Tongue (tissue), 2 donors: ENCODE data around the gene MAP7D1. TPM values are rescaled to one million over a fixed set of nuclear protein-coding genes. Genes with fewer than 3 reads are reported as not detected.
"Not testable (repeated sequence)": the region's sequence is repeated elsewhere in the genome, so short reads cannot be mapped to it uniquely, and the experiment has no call there.

Experiments used
- DNase-seq: peaks from one replicate; pipeline ENCODE4 v3.0.0-alpha.2; 2015
- total RNA-seq: library from RNA; depleted of rRNA; stranded (reverse); fragments of >200 nt; gene quantifications from one replicate; pipeline ENCODE4 v1.2.3, GENCODE V29; 2014

Gene MAP7D1
- total RNA-seq, 1 donor from 2014 or later = 134 TPM

DNA sequence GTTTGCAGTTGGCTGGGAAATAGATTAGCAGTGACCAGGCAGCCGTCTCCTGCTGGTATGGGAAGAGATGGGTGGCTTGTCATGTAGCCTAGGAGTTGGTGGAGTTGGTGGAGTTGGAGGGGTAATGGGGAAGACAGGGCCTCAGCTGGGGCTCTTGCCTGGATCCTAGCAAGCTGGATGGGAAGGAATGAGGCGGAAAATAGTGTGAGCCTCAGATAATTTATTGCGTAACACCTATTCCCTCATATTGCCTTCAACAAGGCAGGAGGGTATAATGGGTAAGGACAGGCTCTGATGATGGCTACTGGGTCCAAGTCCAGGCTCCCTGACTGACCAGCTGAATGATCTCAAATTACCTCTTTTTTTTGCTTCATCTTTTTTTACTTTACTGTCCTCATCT is 12.6 kb downstream of the MAP7D1 start:
- no peak for DNase-seq

DNA sequence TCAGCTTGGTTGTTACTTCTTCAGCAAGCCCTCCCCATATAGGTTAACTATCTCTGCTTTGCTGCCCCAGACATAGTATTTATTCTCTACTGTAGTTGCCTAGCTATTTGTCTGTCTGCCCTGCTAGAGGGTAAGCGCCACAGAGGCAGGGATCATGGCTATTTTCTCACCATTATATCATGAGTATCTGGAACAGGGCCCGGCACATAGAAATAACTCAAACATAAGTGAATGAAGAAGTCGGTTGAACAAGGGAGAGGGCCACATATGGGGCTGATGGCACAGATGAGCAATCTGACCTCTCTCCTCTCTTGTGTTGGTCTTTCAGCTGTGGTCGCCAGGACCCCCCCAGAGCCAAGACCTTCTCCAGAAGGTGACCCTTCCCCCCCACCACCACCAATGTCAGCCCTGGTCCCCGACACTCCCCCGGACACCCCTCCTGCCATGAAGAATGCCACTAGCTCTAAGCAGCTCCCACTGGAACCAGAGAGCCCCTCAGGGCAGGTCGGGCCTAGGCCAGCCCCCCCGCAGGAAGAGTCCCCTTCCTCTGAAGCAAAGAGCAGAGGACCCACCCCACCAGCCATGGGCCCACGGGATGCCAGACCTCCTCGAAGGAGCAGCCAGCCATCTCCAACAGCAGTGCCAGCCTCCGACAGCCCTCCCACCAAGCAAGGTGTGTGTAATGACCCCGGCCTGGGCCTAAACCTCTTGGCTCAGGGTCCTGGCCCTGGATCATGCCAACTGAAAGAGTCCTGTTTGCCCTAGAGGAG is 14.9 kb downstream of the MAP7D1 start:
- no peak for DNase-seq

GRCh38 chr1:36172017-36172747 is 16.2 kb downstream of the MAP7D1 start:
- no peak for DNase-seq

DNA sequence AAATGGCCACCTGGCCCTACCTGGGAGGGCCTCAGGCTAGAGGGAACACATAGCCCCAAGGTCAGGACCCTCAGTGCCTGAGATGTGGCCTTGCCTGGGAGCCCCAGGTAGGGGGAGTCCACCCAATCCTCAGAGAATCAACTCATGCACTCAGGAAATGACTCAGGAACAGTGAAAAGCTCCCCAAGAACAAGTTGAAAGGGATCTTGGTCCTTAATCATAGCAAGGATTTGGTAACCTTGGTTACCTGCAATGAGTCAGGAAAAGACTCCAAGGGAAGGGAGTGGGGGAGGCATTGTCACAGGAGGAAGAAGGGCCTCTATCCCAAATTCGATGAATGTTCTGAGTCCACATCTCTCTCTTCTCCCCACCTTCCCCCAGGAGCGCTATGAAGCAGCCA is 17.0 kb downstream of the MAP7D1 start:
- no peak for DNase-seq

DNA sequence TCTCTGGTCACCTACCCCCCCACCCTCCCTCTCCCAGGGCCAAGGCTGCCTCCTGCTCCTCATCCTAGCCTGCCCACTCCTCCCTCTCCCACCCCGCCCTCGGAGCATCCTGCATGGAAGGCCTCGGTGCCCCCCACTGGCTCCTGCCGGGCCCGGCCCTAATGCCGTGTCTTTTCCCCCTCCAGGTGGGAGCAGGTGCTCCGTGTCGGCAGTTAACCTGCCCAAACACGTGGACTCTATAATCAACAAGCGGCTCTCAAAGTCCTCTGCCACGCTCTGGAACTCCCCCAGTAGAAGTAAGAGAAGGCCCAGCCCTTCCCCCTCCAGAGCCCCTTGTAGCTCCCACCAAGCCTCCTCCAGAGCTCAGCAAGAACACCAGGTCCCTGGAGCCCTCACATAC is 18.8 kb downstream of the MAP7D1 start:
- DNase-seq = no peak

DNA sequence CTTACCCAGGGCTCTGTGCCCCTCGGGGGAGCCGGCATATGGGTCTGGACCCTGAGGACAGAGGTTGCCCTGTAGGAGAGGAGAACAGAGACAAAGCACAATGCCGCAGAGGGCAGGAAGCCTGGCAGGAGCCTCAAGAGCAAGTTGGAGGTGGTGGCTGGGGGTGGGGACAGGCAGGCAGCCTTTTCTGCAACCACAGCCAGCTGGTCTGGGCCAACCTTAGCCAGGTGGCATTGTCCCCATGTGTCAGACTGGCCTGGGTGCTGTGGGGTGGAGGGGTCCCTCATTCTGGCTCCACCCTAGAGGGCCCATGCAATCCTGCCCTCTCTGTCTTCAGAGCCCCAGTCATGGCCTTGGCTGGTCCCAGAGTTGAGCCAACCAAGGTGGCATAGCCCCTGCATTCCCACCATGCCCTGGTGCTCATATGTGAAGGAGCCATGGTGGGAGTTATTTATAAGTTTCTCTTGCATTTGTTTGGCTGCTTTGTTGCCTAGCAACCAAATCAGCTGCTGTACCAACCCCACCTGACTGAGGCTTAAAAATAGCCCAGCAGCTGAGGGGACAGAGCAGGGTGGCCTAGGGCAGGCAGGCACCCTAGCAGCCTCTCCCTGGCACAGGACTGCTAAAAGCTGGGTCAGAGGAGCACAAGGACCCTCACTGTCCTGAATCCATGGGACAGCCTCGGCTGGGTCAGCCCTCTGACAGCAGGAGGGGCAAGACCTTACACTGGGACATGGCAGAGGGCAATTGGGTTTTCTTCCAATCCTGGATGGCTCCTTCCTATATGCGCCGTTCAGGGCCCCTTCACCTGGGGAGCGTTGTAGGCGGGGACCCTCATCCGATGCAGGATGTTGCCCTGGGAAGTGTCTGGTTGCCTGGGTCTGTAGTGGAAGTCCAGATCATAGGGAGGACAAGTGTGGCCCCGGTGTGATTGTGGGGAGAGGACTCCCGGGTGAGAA is 19.5 kb downstream of the MAP7D1 start:
- DNase-seq = peak; percentile 90

- no peak for DNase-seq
These were observed 20.4 kb downstream of the MAP7D1 start for GRCh38 chr1:36176106-36176949.

GRCh38 chr1:36177589-36178431 is 21.9 kb downstream of the MAP7D1 start:
- no peak for DNase-seq

GRCh38 chr1:36178471-36179219 is 22.7 kb downstream of the MAP7D1 start:
- peak; percentile 62 for DNase-seq

GRCh38 chr1:36179220-36179600 is 23.2 kb downstream of the MAP7D1 start:
- DNase-seq = no peak

DNA sequence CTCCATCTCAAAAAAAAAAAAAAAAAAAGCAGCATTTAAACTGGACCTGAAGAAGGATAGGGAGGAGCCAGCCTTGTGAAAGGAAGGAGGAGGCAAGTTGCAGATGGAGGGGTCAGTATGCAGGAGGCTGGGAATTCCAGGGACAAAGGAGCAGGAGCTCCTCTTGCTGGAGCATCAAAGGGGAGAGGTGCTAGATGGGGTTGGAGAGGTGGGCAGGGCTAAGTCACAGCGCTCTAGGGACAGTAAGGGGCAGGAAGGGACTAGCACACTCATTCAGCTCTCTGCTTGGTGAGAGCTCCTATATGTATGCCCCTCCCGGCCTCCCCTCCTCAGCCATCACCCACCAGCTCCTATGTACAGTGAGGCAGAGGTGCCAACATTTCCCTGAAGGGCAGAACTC is 26.8 kb downstream of the MAP7D1 start:
- no peak for DNase-seq

GRCh38 chr1:36183309-36183856 is 27.4 kb downstream of the MAP7D1 start:
- DNase-seq = no peak

DNA sequence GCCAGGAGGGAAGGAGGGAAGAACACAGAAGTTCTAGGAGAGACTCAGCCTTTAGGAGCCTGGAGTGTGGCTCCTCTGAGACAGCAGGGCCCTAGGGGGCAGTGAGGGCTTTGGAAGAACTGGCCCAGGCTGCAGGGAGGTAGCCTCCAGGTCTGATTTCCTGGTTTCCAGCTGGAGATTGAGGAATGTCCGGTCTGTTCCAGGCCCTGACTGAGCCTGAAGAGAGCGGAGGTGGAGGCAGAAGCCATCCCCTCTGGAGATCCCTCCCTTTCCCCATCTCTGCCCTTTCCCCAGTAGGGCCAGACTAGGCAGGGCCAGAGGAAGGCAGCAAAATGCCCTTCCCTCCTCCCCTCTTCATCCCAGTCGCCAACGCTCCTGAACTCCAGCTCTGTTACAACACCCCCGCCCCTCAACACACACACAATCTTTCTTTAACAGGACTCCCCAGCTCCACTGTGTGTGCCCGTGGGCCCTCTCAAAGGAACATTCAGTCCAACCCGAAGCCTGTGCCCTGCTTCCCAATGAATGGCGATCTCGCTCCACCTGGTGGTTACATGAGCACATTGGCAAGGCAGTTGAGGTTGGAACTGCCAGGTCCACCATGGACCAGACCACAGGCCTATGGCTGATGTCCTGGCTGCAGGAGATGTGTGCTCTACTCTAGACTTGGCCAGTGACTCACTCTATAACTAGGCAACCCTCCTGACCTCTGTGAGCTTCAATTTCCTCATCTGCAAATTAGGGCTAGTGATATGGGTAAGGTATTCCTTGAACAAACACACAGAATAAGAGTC is 32.0 kb downstream of the MAP7D1 start:
- DNase-seq = peak; percentile 94

DNA sequence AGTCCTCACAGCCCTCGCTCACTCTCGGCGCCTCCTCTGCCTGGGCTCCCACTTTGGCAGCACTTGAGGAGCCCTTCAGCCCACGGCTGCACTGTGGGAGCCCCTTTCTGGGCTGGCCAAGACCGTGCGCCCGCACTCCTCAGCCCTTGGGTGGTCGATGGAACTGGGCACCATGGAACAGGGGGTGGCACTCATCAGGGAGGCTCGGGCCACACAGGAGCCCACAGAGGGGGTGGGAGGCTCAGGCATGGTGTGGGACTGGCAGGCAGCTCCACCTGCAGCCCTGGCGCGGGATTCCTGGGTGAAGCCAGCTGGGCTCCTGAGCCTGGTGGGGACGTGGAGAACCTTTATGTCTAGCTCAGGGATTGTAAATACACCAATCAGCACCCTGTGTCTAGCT is 40.8 kb downstream of the MAP7D1 start:
- not testable (repeated sequence) for DNase-seq

GRCh38 chr1:36198641-36199040 is 42.7 kb downstream of the MAP7D1 start:
- no peak for DNase-seq

DNA sequence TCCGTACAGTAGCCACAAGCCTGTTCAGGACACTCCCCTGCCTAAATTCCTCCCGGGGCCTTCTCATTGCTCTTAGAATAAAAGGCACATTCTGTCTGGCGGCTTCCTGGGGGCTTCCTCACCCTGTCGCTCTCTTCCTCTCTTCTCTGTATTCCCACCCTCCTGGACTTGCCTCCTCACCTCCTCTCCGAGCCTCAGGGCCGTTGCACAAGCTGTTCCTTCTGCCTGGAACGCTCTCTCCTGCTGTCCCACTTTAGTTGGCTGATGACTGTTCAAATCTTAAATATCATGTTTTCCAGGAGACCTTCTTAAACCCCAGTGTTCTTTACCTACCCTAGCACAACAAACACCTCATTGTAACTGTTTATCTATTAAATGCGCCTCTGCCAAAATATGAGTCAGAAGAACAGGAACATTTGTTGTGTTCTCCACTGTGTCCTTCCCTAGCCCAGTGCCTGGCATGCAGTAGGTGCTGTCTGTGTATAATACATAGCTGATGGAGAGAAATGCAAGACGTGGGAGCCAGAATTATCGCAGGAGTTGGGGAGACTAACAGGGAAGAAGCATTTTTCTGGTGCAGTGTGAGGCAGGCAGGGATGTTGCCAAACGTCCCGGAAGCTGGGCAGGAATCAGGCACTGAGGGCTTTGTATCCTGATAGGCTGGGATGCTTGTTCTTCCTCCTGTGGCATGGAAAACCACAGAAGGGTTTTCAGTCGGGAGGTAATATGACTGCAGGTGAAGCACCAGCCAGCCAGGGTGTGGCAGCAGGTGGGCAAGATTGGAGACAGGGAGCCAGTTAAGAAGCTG is 44.2 kb downstream of the MAP7D1 start:
- DNase-seq = no peak

GRCh38 chr1:36203027-36203553 is 47.1 kb downstream of the MAP7D1 start:
- no peak for DNase-seq
